K562 (cell line): Measurements from ENCODE around the gene SRP72. TPM values are rescaled to one million over a fixed set of nuclear protein-coding genes. Genes with fewer than 3 reads are reported as not detected.
"Not testable (repeated sequence)": the region's sequence is repeated elsewhere in the genome, so short reads cannot be mapped to it uniquely, and the experiment has no call there.

ENCODE experiments used
- ATAC-seq: fragments of 200-7000 bp; cut with Tn5 transposase; 3 replicates; pipeline ENCODE4 v1.9.1; 2020; ENCODE audit warnings: moderate library complexity
- BruUV-seq: library from RNA; stranded (reverse); fragments of 400-500 nt; replicated peaks from 2 replicates; lab custom pipeline; 2021; lab: Mats Ljungman, UMichigan
- CTCF ChIA-PET: fragments of 300-600 bp; formaldehyde crosslinking; extraction: SDS; loops from one replicate; lab custom pipeline; 2021; ENCODE audit warnings: low intra/inter-chr PET ratio; lab: Yijun Ruan, JAX
- POLR2A ChIA-PET: fragments of 300-600, 350-650 bp; sonication (Branson Sonifier 250); formaldehyde crosslinking; extraction: SDS; loops from one replicate; lab custom pipeline; 2021; ENCODE audit warnings: antibody characterized with exemption, inconsistent platforms; lab: Yijun Ruan, JAX
- DNase-seq, 4 experiments: peaks; one replicate each; pipeline versions ENCODE4 v3.0.0 to v3.0.0-alpha.2; 2011 to 2018; ENCODE audit warnings: low spot score in 3 of 4, mixed read lengths in 3 of 4; ENCODE audit errors: extremely low read depth in 1 of 4
- FAIRE-seq: peaks from 2 replicates; lab custom pipeline; 2011; peaks lifted over from hg19 to GRCh38; lab: Jason Lieb, UNC
- H2AFZ ChIP-seq: 2 replicates; pipeline ENCODE4 v1.6.0; 2011; ENCODE audit warnings: low read depth, low read length, control low read depth, inconsistent platforms
- H3K27ac ChIP-seq: fragments of 200-600 bp; 3 replicates; pipeline ENCODE4 v1.8.0; 2011; ENCODE audit warnings: low read depth, mild to moderate bottlenecking, control low read depth, inconsistent platforms, low read length, moderate library complexity, mixed read lengths; ENCODE audit errors: extremely low read depth
- H3K27me3 ChIP-seq, 2 experiments: fragments of 300-600 bp in 1 of 2; 2 replicates in 1 of 2; 3 replicates in 1 of 2; pipeline versions ENCODE4 v1.6.0 to v1.8.0; 2011; ENCODE audit warnings: inconsistent platforms in 2 of 2, low read length in 2 of 2, mild to moderate bottlenecking in 1 of 2, mixed read lengths in 1 of 2, moderate library complexity in 1 of 2; ENCODE audit not compliant: control insufficient read depth in 2 of 2, insufficient read depth in 2 of 2
- H3K36me3 ChIP-seq: fragments of 300-600 bp; 3 replicates; pipeline ENCODE4 v1.8.0; 2011; ENCODE audit warnings: mild to moderate bottlenecking, low read length, inconsistent platforms; ENCODE audit not compliant: control insufficient read depth, insufficient read depth
- H3K4me1 ChIP-seq, 2 experiments: fragments of 200-600 bp in 1 of 2; replicated peaks in 1 of 2; 2 replicates in 1 of 2; 3 replicates in 1 of 2; pipeline versions ENCODE4 v1.5.1 to v1.8.0; 2011; ENCODE audit warnings: inconsistent platforms in 2 of 2, low read length in 2 of 2, mild to moderate bottlenecking in 1 of 2, mixed read lengths in 1 of 2, moderate library complexity in 1 of 2; ENCODE audit not compliant: control insufficient read depth in 2 of 2, insufficient read depth in 2 of 2
- H3K4me2 ChIP-seq: 2 replicates; pipeline ENCODE4 v1.6.1; 2011; ENCODE audit warnings: low read length, control low read depth, inconsistent platforms, mixed read lengths; ENCODE audit not compliant: insufficient read depth
- H3K4me3 ChIP-seq: fragments of 200-600 bp; sonication (generic), shearing (Covaris generic); 2 replicates; pipeline ENCODE4 v1.5.1; 2016; ENCODE audit warnings: control low read depth, inconsistent platforms
- H3K79me2 ChIP-seq: fragments of 200-600 bp; 3 replicates; pipeline ENCODE4 v1.8.0; 2011; ENCODE audit warnings: low read length, inconsistent platforms; ENCODE audit not compliant: control insufficient read depth, insufficient read depth
- H3K9ac ChIP-seq, 2 experiments: 2 replicates each; pipeline versions ENCODE4 v1.6.0 to v1.6.1; 2011; ENCODE audit warnings: low read depth in 2 of 2, low read length in 2 of 2, control low read depth in 1 of 2, inconsistent platforms in 1 of 2, mild to moderate bottlenecking in 1 of 2, mixed read lengths in 1 of 2; ENCODE audit not compliant: insufficient read depth in 1 of 2
- H3K9me1 ChIP-seq: one replicate; pipeline ENCODE4 v1.6.0; 2011; ENCODE audit warnings: inconsistent platforms, mild to moderate bottlenecking, low read length, moderate library complexity; ENCODE audit not compliant: control insufficient read depth, insufficient read depth
- H3K9me3 ChIP-seq: replicated peaks from 2 replicates; pipeline ENCODE4 v1.5.1; 2011; ENCODE audit warnings: low read depth, low read length, inconsistent platforms; ENCODE audit not compliant: control insufficient read depth, insufficient read depth
- H4K20me1 ChIP-seq: replicated peaks from 2 replicates; pipeline ENCODE4 v1.6.1; 2011; ENCODE audit warnings: low read length, inconsistent platforms, mixed read lengths; ENCODE audit not compliant: control insufficient read depth, insufficient read depth
- ATF3 ChIP-seq, 2 experiments: fragments of 450-650 bp in 1 of 2; sonication (generic) in 1 of 2; formaldehyde crosslinking in 1 of 2; IDR thresholded peaks in 1 of 2; conservative IDR thresholded peaks in 1 of 2; 2 replicates each; pipeline versions ENCODE4 v1.6.1 to v1.8.1; 2016 to 2023; ENCODE audit warnings: mild to moderate bottlenecking in 2 of 2, moderate library complexity in 2 of 2, inconsistent platforms in 1 of 2, missing genetic modification reagents in 1 of 2
- MAFG ChIP-seq: fragments of 450-650 bp; conservative IDR thresholded peaks from 2 replicates; pipeline ENCODE4 v1.6.1; 2016; ENCODE audit warnings: missing genetic modification characterization, missing compliant biosample characterization
- MED1 ChIP-seq: sonication (generic); formaldehyde crosslinking; IDR thresholded peaks from 2 replicates; pipeline ENCODE4 v1.8.1; 2023; ENCODE audit warnings: missing genetic modification reagents, borderline replicate concordance
- POLR2A ChIP-seq: fragments of 450-650 bp; conservative IDR thresholded peaks from 2 replicates; pipeline ENCODE4 v1.6.1; 2016
- RBM25 ChIP-seq: fragments of 200-400 bp; formaldehyde crosslinking; IDR thresholded peaks from 2 replicates; pipeline ENCODE4 v1.6.1; 2018; ENCODE audit warnings: low read length, low read depth, moderate library complexity; ENCODE audit not compliant: severe bottlenecking
- SUPT5H ChIP-seq: fragments of 450-650 bp; IDR thresholded peaks from 2 replicates; pipeline ENCODE4 v1.6.1; 2016
- ZNF146 ChIP-seq: IDR thresholded peaks from one replicate; pipeline ENCODE4 v1.6.1; 2018; ENCODE audit warnings: missing compliant biosample characterization; ENCODE audit not compliant: unreplicated experiment
- WGBS: fragments of 100-300 bp; shearing (Covaris generic); methylation state at CpG from one replicate; pipeline ENCODE4 v1.1.6; 2016; ENCODE audit warnings: low coverage, mixed read lengths; ENCODE audit not compliant: insufficient coverage; ENCODE audit errors: missing lambda C conversion rate; 5-methylcytosine and 5-hydroxymethylcytosine counted together
- in situ Hi-C: fragments of 300-500 bp; cut with MboI; formaldehyde crosslinking; loops from 4 replicates; pipeline ENCODE4 v1.15.0; 2018; ENCODE audit warnings: inconsistent platforms, mixed read lengths
- intact Hi-C: fragments of 100-400 bp; cut with micrococcal nuclease; formaldehyde crosslinking; loops from 2 replicates; pipeline ENCODE4 v1.14.2; 2022
- polyA plus RNA-seq, 8 experiments: library from polyadenylated mRNA; depleted of rRNA in 4 of 8; stranded (reverse) in 5 of 8; unstranded in 3 of 8; fragments of >200 nt; fragmentation: Nextera tagmentation in 2 of 8; fragmentation: Illumina TruSeq in 1 of 8; extraction: Ambion mirVana in 2 of 8; extraction: Trizol in 1 of 8; gene quantifications; 2 replicates each; pipeline versions ENCODE4 v1.2.1 to v1.2.3, GENCODE V29; 2011 to 2014; ENCODE audit warnings: inconsistent platforms in 1 of 8, missing spikeins in 1 of 8
- total RNA-seq, 7 experiments: library from RNA; depleted of rRNA in 6 of 7; stranded (reverse); fragments of >200 nt in 6 of 7; fragmentation: Illumina TruSeq in 2 of 7; extraction: Trizol in 2 of 7; gene quantifications; 2 replicates each; pipeline versions ENCODE4 v1.2.1 to v1.2.3, GENCODE V29; 2011 to 2021; ENCODE audit warnings: low replicate concordance in 1 of 7

SRP72 gene
- total and polyA plus RNA-seq, 9 of the 15 experiments (the other 6 are each of a cell fraction or from before 2014, with no cell fraction given), result 124 to 341 (median 202) TPM

DNA sequence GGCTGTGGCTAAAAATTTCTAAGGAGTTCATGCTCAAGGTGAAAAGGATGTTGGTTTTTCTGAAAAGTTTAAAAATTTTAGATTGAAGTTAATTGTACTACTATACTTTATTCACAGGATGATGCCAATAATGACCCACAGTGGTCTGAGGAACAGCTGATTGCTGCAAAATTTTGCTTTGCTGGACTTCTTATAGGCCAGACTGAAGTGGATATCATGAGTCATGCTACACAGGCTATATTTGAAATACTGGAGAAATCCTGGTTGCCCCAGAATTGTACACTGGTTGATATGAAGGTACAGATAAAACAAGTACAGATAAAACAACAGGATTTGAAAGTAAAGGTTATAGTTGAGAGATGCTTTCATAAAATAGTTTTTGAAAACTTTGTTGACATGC is 19.1 kb upstream of the SRP72 start:
- BruUV-seq, result no TSS peak
- ChIA-PET POLR2A (interaction anchor here (0.8 kb wide), 1 partner anchor 16 kb away, joined by 4 read pairs; no protein-coding TSS in a partner anchor), CTCF (interaction anchor here (0.7 kb wide), 1 partner anchor 102 kb away, joined by 3 read pairs; no protein-coding TSS in a partner anchor)
- intact Hi-C loops, result no loop called here
- no peaks in the 10 kb centered on the region for H3K27me3 ChIP-seq
- 0 out of 2 replicates have a peak, but pooled peaks have one; percentile 12 for TF ChIP-seq MAFG
- TF ChIP-seq MED1, result no peak
- peak; percentile 26; the same call in 1 of the 2 replicates for TF ChIP-seq ATF3 (IDR thresholded peaks at IDR 0.05)
- TF ChIP-seq ATF3 (CRISPR knock-in tag; conservative IDR thresholded peaks at IDR 0.05), result no peak
- in situ Hi-C loops, result no loop called here
- H3K9me1 ChIP-seq, result no peaks in the 10 kb centered on the region
- no peaks in the 10 kb centered on the region for H3K9me3 ChIP-seq
- no peak overlapping the region for H3K27ac ChIP-seq
- no peak for ATAC-seq
- H3K9ac ChIP-seq, result no peak overlapping the region
- H3K79me2 ChIP-seq, result peaks cover 52% of the 10 kb centered on the region
- no peaks in the 10 kb centered on the region for H3K4me1 ChIP-seq
- no peak overlapping the region for H2AFZ ChIP-seq
- H3K36me3 ChIP-seq, result peaks cover 96% of the 10 kb centered on the region
- H4K20me1 ChIP-seq, result no peaks in the 10 kb centered on the region
- no peak for DNase-seq
- no peak overlapping the region for H3K4me2 ChIP-seq
- no peak overlapping the region for H3K4me3 ChIP-seq
- FAIRE-seq, result no peak

- H3K9me3 ChIP-seq, H3K27ac ChIP-seq, DNase-seq, H2AFZ ChIP-seq, FAIRE-seq, H3K4me1 ChIP-seq, ATAC-seq, H4K20me1 ChIP-seq, H3K9ac ChIP-seq, H3K27me3 ChIP-seq, intact Hi-C loops, in situ Hi-C loops, BruUV-seq, CTCF ChIA-PET, H3K4me2 ChIP-seq, H3K9me1 ChIP-seq, H3K4me3 ChIP-seq: not testable (repeated sequence)
- Histone ChIP-seq H3K36me3 (peaks cover 96% of the 10 kb centered on the region), H3K79me2 (peaks cover 40% of the 10 kb centered on the region)
- peak; percentile 58; the same call in 1 of the 2 replicates for TF ChIP-seq POLR2A
- TF ChIP-seq RBM25, result peak; percentile 12
- 0 out of 2 replicates have a peak, but pooled peaks have one; percentile 28 for TF ChIP-seq SUPT5H
- peak; percentile 82 for TF ChIP-seq ZNF146 (CRISPR knock-in tag)
- POLR2A ChIA-PET, result interaction anchor here (1.0 kb wide), 1 partner anchor 17 kb away, joined by 3 read pairs; no protein-coding TSS in a partner anchor
- 88% methylated on average over 3 of the region's 4 CpGs for WGBS
Measured at GRCh38 chr4:56449475-56449874, 17.9 kb upstream of the SRP72 start.
